GM12878 (cell line): ENCODE results near the gene VTN.

Experiments
- BHLHE40 ChIP-seq, 2 experiments: fragments of 450-650 bp in 1 of 2; IDR thresholded peaks; 2 replicates each; pipeline ENCODE4 v1.6.1; 2011 to 2017; ENCODE audit warnings: low read depth in 2 of 2, borderline replicate concordance in 1 of 2, improper control_type of control experiment in 1 of 2, low read length in 1 of 2, mild to moderate bottlenecking in 1 of 2
- CEBPB ChIP-seq, 2 experiments: fragments of 150-350 bp in 1 of 2; IDR thresholded peaks; 2 replicates each; pipeline ENCODE4 v1.6.1; 2012 to 2014; ENCODE audit warnings: low read depth in 2 of 2, low read length in 2 of 2, borderline replicate concordance in 1 of 2, inconsistent platforms in 1 of 2
- CHD2 ChIP-seq: IDR thresholded peaks from 2 replicates; pipeline ENCODE4 v1.6.1; 2011; ENCODE audit warnings: low read depth, low read length, improper control_type of control experiment, borderline replicate concordance
- MXI1 ChIP-seq: fragments of 150-350 bp; IDR thresholded peaks from 2 replicates; pipeline ENCODE4 v1.6.1; 2011; ENCODE audit warnings: low read depth, mild to moderate bottlenecking, inconsistent platforms, low read length, improper control_type of control experiment
- NR2C2 ChIP-seq: IDR thresholded peaks from 2 replicates; pipeline ENCODE4 v1.6.1; 2011; ENCODE audit warnings: borderline replicate concordance, low read depth; ENCODE audit not compliant: control insufficient read depth, insufficient read length
- NRF1 ChIP-seq: conservative IDR thresholded peaks from 2 replicates; pipeline ENCODE4 v1.6.1; 2011; ENCODE audit warnings: mild to moderate bottlenecking, low read depth, low read length, improper control_type of control experiment
- PAX8 ChIP-seq: fragments of 450-650 bp; IDR thresholded peaks from 2 replicates; pipeline ENCODE4 v1.6.1; 2017; ENCODE audit warnings: mild to moderate bottlenecking, moderate library complexity
- POLR2A ChIP-seq: IDR thresholded peaks from 2 replicates; pipeline ENCODE4 v1.6.1; 2011; ENCODE audit warnings: low read depth, mild to moderate bottlenecking, low read length
- RAD51 ChIP-seq: fragments of 450-650 bp; IDR thresholded peaks from 2 replicates; pipeline ENCODE4 v1.6.1; 2016; ENCODE audit warnings: moderate library complexity, mild to moderate bottlenecking, inconsistent platforms
- SMC3 ChIP-seq: IDR thresholded peaks from 2 replicates; pipeline ENCODE4 v1.6.1; 2011; ENCODE audit warnings: low read length, improper control_type of control experiment, borderline replicate concordance
- ZNF384 ChIP-seq: IDR thresholded peaks from 2 replicates; pipeline ENCODE4 v1.6.1; 2012; ENCODE audit warnings: low read depth, mild to moderate bottlenecking, low read length, improper control_type of control experiment, borderline replicate concordance
- ZZZ3 ChIP-seq: IDR thresholded peaks from 2 replicates; pipeline ENCODE4 v1.6.1; 2011; ENCODE audit warnings: low read depth; ENCODE audit not compliant: control insufficient read depth, insufficient read length
- TF ChIP-seq, protein P1 (sequence below), 3 experiments: IDR thresholded peaks in 2 of 3; conservative IDR thresholded peaks in 1 of 3; 2 replicates each; pipeline ENCODE4 v1.5.1; 2011; ENCODE audit warnings: low read depth in 3 of 3, low read length in 3 of 3, mild to moderate bottlenecking in 3 of 3, control low read depth in 2 of 3, moderate library complexity in 2 of 3, inconsistent platforms in 1 of 3, mixed read lengths in 1 of 3; ENCODE audit not compliant: control insufficient read depth in 2 of 3, insufficient read depth in 1 of 3; ENCODE audit errors: extremely low read depth in 1 of 3

DNA sequence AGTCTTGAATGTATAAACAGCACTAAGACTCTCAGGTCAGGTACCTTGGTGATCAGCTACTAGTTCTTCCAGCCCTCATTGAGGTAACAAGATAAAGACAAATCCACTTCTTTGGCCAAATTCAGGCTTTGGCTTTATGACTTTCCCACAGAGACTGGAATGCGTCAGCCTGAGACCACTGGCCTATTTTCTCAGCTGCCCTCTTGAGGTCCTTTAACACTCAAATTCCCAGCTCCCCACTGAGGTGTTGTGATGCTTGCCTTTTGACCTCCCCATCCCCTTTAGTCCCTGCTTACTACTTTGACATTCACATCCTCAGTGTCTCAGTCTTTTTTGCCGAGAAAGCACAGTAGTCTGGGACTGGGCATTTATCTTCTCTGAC, 23.9 kb downstream of the VTN start:
- TF ChIP-seq, protein P1, sequence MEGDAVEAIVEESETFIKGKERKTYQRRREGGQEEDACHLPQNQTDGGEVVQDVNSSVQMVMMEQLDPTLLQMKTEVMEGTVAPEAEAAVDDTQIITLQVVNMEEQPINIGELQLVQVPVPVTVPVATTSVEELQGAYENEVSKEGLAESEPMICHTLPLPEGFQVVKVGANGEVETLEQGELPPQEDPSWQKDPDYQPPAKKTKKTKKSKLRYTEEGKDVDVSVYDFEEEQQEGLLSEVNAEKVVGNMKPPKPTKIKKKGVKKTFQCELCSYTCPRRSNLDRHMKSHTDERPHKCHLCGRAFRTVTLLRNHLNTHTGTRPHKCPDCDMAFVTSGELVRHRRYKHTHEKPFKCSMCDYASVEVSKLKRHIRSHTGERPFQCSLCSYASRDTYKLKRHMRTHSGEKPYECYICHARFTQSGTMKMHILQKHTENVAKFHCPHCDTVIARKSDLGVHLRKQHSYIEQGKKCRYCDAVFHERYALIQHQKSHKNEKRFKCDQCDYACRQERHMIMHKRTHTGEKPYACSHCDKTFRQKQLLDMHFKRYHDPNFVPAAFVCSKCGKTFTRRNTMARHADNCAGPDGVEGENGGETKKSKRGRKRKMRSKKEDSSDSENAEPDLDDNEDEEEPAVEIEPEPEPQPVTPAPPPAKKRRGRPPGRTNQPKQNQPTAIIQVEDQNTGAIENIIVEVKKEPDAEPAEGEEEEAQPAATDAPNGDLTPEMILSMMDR (IDR thresholded peaks at IDR 0.05 in 2 of 3, conservative IDR thresholded peaks at IDR 0.05 in 1 of 3; ENCODE audit: control insufficient read depth in 2 of 3, extremely low read depth in 1 of 3, insufficient read depth in 1 of 3, low read depth in 3 of 3, low read length in 3 of 3), result no peak
- no peak for TF ChIP-seq PAX8
- no peak for TF ChIP-seq SMC3
- no peak for TF ChIP-seq BHLHE40 (IDR thresholded peaks at IDR 0.05; ENCODE audit: borderline replicate concordance in 1 of 2, low read depth in 2 of 2, low read length in 1 of 2)
- no peak for TF ChIP-seq NR2C2
- TF ChIP-seq MXI1, result no peak
- TF ChIP-seq CEBPB (IDR thresholded peaks at IDR 0.05; ENCODE audit: borderline replicate concordance in 1 of 2, low read depth in 2 of 2, low read length in 2 of 2), result no peak
- TF ChIP-seq CHD2, result no peak
- TF ChIP-seq NRF1, result no peak
- TF ChIP-seq RAD51, result no peak
- TF ChIP-seq ZZZ3, result no peak
- TF ChIP-seq POLR2A, result no peak; the same call in 1 of the 2 replicates
- TF ChIP-seq ZNF384, result no peak
